Esophagus muscularis mucosa (tissue), 4 donors: ENCODE data around the gene SLC6A3.

ENCODE experiments used
- CTCF ChIP-seq, 3 experiments: fragments of 200-600 bp in 2 of 3; fragments of 450-650 bp in 1 of 3; sonication (generic) in 2 of 3; IDR thresholded peaks; one replicate each; pipeline ENCODE4 v1.5.1; 2017 to 2019; ENCODE audit warnings: antibody characterized with exemption in 3 of 3, mild to moderate bottlenecking in 2 of 3, moderate library complexity in 1 of 3
- EP300 ChIP-seq: sonication (generic); formaldehyde crosslinking; IDR thresholded peaks from one replicate; pipeline ENCODE4 v1.6.1; 2017; ENCODE audit warnings: antibody characterized with exemption
- POLR2A ChIP-seq: fragments of 450-650 bp; IDR thresholded peaks from one replicate; pipeline ENCODE4 v1.6.1; 2017; ENCODE audit warnings: antibody characterized with exemption, moderate library complexity, mild to moderate bottlenecking, low read depth
- POLR2AphosphoS5 ChIP-seq, 2 donors: sonication (generic); formaldehyde crosslinking; IDR thresholded peaks; one replicate each; pipeline ENCODE4 v1.6.1; 2017; ENCODE audit warnings: antibody characterized with exemption in 2 of 2

- no peak for TF ChIP-seq EP300
- TF ChIP-seq CTCF (IDR thresholded peaks at IDR 0.05) = no peak
- no peak for TF ChIP-seq POLR2A
- no peak for TF ChIP-seq POLR2AphosphoS5 (IDR thresholded peaks at IDR 0.05)
Observed at GRCh38 chr5:1399737-1400136, 45.5 kb downstream of the SLC6A3 start.
